ENCODE data around the gene CNIH1.

Gene CNIH1

DNA sequence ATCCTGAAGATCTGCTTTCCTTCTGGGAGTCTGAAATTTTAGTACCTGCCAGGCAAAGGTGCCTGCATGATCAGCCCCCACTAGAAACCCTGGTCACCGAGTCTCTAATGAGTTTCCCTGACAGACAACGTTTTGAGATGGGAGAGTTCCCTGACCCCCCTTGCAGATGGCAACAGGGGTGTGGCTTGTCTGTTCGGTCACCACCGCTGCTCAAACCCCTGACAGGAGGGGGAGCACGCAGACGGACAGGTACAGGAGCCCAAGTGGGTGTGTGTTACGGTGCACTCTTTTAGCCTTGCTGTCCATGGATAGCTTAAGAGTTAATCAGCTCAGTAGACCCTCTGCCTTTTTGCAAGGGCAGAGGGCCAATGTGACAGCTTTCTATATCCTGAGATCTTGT lies 63.7 kb downstream of the CNIH1 start:
- no peak for DNase-seq

DNA sequence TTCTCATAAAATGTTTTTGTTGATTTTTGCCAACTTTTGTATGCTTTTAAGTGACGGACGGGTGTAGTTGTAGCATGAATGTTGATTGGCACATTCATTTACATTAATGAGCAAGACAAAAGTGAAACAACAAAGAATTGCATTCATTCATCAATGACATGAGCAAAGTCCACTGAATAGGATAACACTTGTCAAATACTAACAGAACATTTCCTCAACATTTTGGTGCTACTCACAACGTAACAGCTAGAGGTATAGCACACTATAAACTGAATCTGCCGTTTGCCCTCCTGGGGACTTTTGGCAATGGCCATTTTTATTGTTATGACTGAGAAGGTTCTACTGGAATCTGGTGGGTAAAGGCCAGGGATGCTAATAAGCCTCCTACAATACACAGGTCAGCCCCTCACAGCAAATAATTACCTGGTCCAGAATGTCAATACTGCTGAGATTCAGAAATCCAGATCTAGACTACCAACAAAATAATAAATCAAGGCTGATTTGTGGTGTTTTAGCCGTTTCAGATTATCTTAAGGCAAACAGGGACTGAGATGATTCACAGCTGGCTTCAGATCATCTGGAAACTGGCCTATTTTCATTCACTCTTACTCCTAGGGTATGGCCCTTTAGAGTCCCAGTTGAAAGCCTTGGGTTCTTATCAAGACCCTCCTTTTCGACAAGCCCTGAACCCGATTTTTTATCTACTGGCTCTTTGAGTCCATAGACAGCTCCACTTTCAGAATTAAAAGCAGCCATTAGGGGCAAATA lies 66.9 kb downstream of the CNIH1 start:
- no peak for DNase-seq

Data from NCI-H1048 (cell line).